NCI-H1694 treated with DMSO at 0.1 percent for 48 hours (cell line): ENCODE data around the gene UBR7.
"Not testable (repeated sequence)": the region's sequence is repeated elsewhere in the genome, so short reads cannot be mapped to it uniquely, and the experiment has no call there.

Experiments
- DNase-seq: peaks from one replicate; lab custom pipeline; 2025; lab: John Stamatoyannopoulos, UW

UBR7 gene

DNA sequence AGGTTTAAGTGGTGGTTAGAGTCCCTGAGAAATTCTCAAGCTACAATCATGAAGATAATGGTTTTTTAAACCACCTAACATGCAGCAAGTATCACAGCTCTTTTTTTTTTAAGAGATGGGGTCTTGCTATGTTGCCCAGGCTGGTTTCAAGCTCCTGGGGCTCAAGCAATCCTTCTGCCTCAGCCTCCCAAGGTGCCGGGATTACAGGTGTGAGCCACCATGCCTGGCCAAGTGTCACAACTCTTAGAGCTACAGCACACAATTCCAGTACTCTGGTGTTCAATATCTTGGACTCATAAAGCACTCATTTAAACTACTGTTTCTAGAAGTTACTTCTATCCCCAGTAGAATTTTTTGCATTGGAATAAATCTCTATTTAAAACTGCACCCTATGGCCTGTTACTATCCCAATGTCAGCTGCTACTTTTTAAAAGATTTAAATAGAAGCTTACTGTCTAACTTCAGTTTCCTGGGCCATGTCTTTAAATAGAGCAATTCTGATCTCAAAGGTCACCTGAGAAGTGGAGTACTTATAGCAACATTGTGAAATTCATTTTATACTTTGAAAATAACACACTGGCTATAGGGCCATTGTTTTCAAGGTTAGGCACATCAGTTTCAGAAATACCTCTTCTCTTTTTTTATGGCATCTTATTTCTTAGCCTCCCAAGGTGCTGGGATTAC, 11.6 kb upstream of the UBR7 start:
- no peak for DNase-seq

GRCh38 chr14:93199031-93199430, 8.0 kb upstream of the UBR7 start:
- DNase-seq, result no peak

GRCh38 chr14:93200553-93200952, 6.5 kb upstream of the UBR7 start:
- DNase-seq, result no peak

- DNase-seq, result no peak
Measured at GRCh38 chr14:93201155-93201704, 5.8 kb upstream of the UBR7 start.

GRCh38 chr14:93207468-93208308, 632 bp downstream of the UBR7 start:
- peak; percentile 53 for DNase-seq

- DNase-seq, result no peak
Measured at GRCh38 chr14:93212432-93212831, 5.4 kb downstream of the UBR7 start.

DNA sequence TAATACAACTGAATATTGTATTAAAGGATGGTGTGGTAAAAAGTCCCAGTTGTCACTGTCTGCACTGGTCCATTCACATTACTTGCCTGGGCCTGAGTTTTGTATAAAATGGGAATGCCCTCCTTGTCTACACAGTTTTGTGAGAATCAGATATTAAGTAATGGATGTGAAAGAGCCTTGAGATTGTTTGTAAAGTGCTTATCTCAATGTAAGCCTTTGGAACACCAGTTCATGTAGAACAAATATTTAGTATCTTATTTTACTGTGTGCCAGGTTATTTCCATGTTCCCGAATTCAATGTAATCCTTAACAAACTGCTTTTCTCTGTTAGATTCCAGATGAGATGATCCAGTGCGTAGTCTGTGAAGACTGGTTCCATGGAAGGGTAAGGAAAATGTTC, 7.5 kb downstream of the UBR7 start:
- DNase-seq, result no peak

DNA sequence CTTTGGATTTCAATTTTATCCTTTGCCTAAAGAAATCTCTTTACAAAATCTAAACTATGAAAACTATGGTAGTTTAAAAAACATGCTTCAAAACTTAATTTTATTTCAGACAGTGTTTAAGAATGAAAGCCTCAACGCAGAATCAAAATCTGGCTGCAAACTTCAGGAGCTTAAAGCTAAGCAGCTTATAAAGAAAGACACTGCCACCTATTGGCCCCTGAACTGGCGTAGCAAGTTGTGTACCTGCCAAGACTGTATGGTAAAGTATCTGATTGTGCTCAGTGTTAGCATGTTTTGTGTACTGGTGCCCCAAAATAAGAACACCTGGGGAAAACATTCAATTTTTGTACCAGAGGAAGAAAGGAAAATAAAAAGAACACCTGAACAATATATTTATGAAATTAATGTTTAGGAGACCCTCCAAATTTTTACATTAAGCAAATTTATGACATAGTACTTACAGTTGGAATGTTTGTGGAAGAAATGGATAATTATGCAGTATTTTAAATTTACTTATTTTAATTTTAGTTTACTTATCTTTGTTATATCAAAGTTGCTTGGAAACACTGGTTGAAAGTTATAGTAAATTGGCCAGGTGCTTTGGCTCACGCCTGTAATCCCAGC, 12.2 kb downstream of the UBR7 start:
- peak; percentile 70 for DNase-seq

- DNase-seq, result no peak
Measured at GRCh38 chr14:93220509-93220908, 13.5 kb downstream of the UBR7 start.

GRCh38 chr14:93223565-93223964, 16.5 kb downstream of the UBR7 start:
- DNase-seq, result no peak

DNA sequence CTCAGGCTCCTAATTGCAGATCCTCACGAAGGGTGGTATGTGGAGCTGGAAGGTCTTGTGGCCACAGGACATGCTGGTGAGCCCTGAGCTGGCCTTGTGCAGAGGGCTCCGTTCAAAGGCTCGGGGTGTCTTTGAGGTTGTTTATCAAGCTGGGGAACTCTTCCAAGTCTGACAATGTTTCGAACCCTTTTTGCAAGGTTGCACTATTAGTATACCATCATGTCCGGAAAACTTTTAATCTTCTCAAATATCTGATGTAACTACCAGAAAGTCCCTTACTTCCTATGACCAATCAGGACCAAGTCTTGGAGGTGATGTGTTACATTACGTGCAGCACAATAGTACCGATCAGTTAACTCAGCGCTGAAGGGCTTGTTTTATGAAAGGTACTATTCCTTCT, 21.5 kb downstream of the UBR7 start:
- DNase-seq, result no peak

DNA sequence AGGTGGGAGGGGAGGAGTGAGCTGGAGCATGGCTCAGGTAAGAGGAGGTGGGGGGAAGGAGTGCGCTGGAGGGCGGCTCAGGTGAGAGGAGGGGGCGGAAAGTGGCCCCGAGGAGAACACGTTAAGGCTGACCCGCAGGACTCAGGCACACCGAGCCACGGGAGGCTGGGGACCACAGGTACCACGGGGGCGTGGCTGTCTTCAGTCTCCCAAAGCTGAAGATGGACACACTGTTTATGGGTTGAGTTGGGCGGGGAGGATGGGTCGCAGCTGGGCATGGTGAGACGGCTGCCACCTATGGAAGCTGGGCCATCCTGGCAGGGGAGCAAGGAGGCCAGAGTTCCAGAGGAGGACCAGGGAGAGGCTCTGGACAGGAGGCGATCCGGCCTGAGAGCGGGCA, 23.5 kb downstream of the UBR7 start:
- no peak for DNase-seq

GRCh38 chr14:93231129-93231979, 24.3 kb downstream of the UBR7 start:
- DNase-seq, result peak; percentile 67

DNA sequence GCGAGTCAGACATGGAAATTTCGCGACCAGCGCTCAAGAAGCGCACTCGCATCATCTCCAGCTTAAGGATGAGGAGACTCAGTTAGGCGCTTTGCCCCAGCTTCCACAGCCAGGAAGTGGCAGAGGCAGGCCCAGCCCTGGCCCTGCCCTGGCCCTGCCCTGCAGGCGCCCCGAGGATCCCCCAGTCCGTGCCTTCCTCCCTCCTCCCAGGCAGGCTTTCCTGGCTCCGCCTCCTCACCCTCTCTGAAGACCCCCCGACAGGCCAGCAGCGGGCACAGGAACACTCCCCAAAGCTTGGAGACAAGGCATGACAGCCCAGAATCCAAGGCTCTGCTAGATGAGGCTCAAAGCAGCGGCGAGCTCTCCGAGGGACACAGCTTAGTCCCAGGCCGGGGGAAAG, 25.1 kb downstream of the UBR7 start:
- no peak for DNase-seq

- not testable (repeated sequence) for DNase-seq
Measured at GRCh38 chr14:93233078-93233477, 26.0 kb downstream of the UBR7 start.

DNA sequence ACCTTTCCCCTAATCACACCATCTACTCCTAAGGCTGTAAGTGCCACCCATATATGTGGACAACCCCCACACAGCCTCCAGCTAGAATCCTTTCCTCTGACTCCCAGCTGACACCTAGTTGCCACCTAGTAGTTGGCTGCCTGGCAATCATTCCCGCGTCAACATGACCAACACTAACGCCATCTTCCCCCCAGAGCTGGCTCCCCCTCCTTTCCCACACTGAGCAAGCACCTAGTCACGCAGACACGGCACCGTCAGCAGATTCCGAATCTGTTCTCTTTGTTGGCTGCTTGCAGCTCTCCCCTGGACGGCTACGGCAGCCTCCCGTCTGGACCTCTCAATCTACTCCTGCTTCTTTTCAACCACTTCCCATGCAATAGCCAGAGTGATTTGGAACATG, 27.7 kb downstream of the UBR7 start:
- no peak for DNase-seq

- no peak for DNase-seq
Measured at GRCh38 chr14:93239869-93240677, 33.0 kb downstream of the UBR7 start.

- DNase-seq, result no peak
Measured at GRCh38 chr14:93240678-93241000, 33.6 kb downstream of the UBR7 start.

GRCh38 chr14:93245764-93246420, 38.8 kb downstream of the UBR7 start:
- no peak for DNase-seq

DNA sequence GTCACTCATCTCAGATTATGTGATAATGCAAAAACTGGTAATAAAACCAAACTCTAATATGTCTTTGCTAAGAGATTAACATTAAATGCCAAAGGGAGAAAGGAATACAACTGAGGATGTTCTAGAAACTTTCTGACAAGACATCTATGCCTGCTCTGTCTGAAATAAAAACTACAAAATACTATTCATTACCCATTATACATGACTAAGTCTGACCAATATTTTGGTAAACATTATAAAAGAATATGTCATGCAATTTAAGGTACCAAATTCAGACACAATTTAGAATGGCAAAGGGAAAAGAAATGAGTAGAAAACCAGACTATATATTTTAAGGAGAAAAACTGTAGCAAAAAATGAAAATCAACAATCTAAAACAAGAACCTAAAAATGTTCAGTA, 39.5 kb downstream of the UBR7 start:
- DNase-seq, result no peak
